Neutrophil (primary cell): ENCODE results near the gene KTN1.

Source experiments
- H3K27ac ChIP-seq: fragments of 200-600 bp; sonication (generic); 2 replicates; pipeline ENCODE4 v1.5.1; 2016; ENCODE audit warnings: mild to moderate bottlenecking, moderate library complexity
- H3K27me3 ChIP-seq: fragments of 200-600 bp; sonication (generic); 2 replicates; pipeline ENCODE4 v1.6.0; 2016; ENCODE audit warnings: mild to moderate bottlenecking
- H3K36me3 ChIP-seq: fragments of 200-600 bp; sonication (generic); 2 replicates; pipeline ENCODE4 v1.5.1; 2017
- H3K4me1 ChIP-seq, 2 experiments: fragments of 200-600 bp in 1 of 2; sonication (generic) in 1 of 2; 1 replicate in 1 of 2; 2 replicates in 1 of 2; pipeline versions ENCODE4 v1.5.1 to v1.6.1; 2013 to 2016; ENCODE audit warnings: low read depth in 1 of 2, low read length in 1 of 2, mild to moderate bottlenecking in 1 of 2, moderate library complexity in 1 of 2; ENCODE audit not compliant: control insufficient read depth in 1 of 2, insufficient read depth in 1 of 2
- H3K4me3 ChIP-seq, 2 experiments: fragments of 200-600 bp in 1 of 2; sonication (generic) in 1 of 2; 1 replicate in 1 of 2; 2 replicates in 1 of 2; pipeline ENCODE4 v1.5.1; 2013 to 2016; ENCODE audit warnings: low read depth in 1 of 2, low read length in 1 of 2, mild to moderate bottlenecking in 1 of 2, moderate library complexity in 1 of 2
- H3K9me3 ChIP-seq: fragments of 200-600 bp; sonication (generic); 2 replicates; pipeline ENCODE4 v1.5.1; 2016
- TF ChIP-seq, protein P1 (sequence below): fragments of 200-600 bp; sonication (generic); IDR thresholded peaks from 2 replicates; pipeline ENCODE4 v1.5.1; 2016; ENCODE audit warnings: antibody characterized with exemption

KTN1 gene

DNA sequence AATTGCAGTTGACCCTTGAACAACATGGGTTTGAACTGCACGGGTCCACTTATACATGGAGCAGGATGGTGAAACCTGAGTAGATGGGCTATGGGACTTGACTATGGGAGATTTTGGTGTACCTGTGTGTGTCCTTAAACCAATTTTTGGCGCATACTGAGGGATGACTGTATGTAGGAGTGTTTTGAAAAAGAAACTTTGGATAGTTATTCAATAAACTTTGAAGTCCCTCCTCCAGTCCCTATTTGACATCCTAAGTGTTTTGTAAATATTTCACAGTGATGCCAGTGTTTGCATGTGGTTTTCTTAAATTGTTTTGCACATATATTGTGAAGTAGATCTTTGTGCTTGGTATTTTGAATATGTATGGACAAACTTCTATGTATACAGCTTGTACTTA, 12.4 kb downstream of the KTN1 start:
- Histone ChIP-seq H3K27me3 (no peaks in the 10 kb centered on the region), H3K36me3 (no peaks in the 10 kb centered on the region), H3K4me3 (no peak overlapping the region), H3K27ac (no peak overlapping the region), H3K9me3 (no peaks in the 10 kb centered on the region), H3K4me1 (no peaks in the 10 kb centered on the region)
- TF ChIP-seq, protein P1, sequence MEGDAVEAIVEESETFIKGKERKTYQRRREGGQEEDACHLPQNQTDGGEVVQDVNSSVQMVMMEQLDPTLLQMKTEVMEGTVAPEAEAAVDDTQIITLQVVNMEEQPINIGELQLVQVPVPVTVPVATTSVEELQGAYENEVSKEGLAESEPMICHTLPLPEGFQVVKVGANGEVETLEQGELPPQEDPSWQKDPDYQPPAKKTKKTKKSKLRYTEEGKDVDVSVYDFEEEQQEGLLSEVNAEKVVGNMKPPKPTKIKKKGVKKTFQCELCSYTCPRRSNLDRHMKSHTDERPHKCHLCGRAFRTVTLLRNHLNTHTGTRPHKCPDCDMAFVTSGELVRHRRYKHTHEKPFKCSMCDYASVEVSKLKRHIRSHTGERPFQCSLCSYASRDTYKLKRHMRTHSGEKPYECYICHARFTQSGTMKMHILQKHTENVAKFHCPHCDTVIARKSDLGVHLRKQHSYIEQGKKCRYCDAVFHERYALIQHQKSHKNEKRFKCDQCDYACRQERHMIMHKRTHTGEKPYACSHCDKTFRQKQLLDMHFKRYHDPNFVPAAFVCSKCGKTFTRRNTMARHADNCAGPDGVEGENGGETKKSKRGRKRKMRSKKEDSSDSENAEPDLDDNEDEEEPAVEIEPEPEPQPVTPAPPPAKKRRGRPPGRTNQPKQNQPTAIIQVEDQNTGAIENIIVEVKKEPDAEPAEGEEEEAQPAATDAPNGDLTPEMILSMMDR: no peak

DNA sequence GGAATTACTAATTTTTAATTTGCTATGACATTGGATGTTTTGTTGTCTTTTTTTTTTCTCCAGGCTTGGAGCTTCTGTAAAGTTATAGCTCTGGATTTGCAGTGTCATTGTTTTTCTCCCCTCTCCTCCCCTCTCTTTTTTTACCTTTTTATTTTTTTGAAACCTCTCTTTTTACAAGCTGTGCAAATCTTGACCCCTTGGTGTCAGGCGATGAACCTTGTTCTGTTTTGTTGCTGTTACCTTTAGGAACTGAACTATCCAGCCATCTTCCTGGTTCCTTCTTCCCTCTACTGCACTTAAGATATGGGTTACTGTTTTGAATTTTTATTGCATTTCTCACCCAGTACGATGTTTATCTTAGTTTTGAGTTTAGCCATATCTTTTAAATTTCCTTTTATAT, 13.7 kb downstream of the KTN1 start:
- Histone ChIP-seq H3K4me3 (no peak overlapping the region), H3K27ac (no peak overlapping the region), H3K4me1 (no peaks in the 10 kb centered on the region), H3K36me3 (no peaks in the 10 kb centered on the region), H3K27me3 (no peaks in the 10 kb centered on the region), H3K9me3 (no peaks in the 10 kb centered on the region)
- TF ChIP-seq, protein P1: no peak

DNA sequence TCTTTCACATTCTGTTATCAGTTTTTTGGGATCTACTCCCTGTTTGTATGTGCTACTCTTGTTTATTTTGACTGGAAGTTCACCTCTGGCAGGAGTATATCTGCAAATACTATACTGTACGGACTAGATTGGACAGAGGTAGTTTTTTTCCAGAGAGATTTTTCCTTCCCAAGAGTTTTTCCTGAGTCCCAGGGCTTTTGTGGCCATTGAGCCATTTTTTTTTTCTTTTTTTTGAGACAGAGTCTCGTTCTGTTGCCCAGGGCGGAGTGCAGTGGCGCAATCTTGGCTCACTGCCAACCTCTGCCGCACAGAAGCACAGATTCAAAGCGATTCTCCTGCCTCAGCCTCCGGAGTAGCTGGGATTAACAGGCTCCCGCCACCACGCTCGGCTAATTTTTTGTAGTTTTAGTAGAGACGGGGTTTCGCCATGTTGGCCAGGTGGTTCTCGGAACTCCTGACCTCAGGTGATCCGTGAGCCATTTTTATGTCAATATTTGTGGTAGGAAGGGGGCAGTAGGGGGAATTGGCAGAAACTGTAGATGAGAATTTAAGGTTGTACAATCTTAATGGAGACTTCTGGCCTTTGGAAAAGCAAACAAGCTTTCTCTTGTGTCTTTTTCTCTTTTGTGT, 19.4 kb downstream of the KTN1 start:
- Histone ChIP-seq H3K27me3 (no peaks in the 10 kb centered on the region), H3K36me3 (no peaks in the 10 kb centered on the region), H3K27ac (no peak overlapping the region), H3K4me1 (no peaks in the 10 kb centered on the region), H3K9me3 (no peaks in the 10 kb centered on the region), H3K4me3 (no peak overlapping the region)
- TF ChIP-seq, protein P1: no peak

DNA sequence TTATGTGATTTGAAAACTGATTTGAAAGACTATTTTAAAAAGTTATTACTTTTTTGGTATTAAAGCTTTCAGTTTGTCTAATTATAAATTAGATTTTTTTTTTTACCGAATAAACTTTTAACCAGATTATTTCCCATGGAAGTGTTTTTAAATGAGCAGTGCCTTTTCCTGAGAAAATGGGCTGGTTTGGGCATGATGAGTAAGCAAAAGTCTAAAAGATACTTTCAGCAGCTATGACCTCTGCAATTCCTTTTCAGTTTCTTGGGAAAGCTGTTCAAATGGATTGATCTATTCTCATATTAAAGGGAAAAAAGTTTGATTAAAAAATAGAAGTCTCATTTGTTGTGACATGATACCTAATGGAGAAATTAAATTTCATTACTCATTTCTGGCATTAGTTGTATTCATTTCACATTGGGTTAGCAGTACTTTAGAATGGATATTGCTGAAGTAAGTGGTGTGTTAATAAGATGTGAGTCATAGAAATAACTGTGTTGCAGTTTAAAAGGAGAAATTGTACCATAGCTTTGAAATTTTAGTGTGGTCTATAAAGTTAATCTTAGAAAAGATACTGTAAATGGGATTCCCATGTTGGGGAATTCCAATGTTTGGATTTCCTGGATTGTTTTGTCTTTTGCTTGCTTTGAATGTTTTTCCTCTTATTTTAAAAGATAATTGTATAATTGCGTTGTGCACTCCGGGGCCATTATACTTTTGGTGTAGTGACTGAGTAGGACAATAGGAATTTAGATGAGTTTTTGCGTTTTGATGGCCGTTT, 21.0 kb downstream of the KTN1 start:
- Histone ChIP-seq H3K9me3 (no peaks in the 10 kb centered on the region), H3K4me3 (no peak overlapping the region), H3K36me3 (no peaks in the 10 kb centered on the region), H3K4me1 (no peaks in the 10 kb centered on the region), H3K27ac (no peak overlapping the region), H3K27me3 (no peaks in the 10 kb centered on the region)
- TF ChIP-seq, protein P1: no peak

DNA sequence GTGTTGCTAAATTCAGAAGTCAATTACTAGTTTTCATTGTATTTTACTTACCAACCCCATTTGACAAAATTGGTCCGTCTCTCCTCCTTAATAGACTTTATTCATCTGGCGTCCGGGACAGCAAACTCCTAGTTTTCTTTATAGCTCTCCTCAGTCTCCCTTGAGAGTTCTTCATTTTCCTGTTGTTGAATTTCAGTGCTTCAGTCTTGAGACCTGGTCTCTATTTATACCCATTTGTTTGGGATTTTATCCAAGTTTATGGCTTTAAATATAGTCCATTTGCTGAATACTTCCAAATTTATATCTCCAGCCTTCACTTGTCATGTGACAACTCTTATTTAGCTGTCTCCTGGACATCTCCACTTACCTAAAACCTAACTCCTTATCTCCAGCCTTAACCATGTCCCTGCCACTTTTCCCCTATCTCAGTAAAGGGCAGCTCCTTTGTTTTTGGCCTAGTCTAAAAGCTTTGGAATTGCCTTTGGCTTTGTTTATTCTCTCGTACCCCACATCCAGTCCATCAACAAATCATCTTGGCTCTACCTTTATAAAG, 23.5 kb downstream of the KTN1 start:
- TF ChIP-seq, protein P1: no peak

More for the DNA sequence above, 23.5 kb downstream of the KTN1 start:
- Histone ChIP-seq H3K4me1 (no peaks in the 10 kb centered on the region), H3K27ac (no peak overlapping the region), H3K36me3 (no peaks in the 10 kb centered on the region), H3K27me3 (no peaks in the 10 kb centered on the region), H3K9me3 (no peaks in the 10 kb centered on the region), H3K4me3 (no peak overlapping the region)
